Fibroblast of upper back skin (primary cell): ENCODE results near the gene YAP1.
"Not testable (repeated sequence)": the region's sequence is repeated elsewhere in the genome, so short reads cannot be mapped to it uniquely, and the experiment has no call there.

Experiments
- DNase-seq: peaks from one replicate; pipeline ENCODE4 v3.0.0-alpha.2; 2013

The YAP1 gene

DNA sequence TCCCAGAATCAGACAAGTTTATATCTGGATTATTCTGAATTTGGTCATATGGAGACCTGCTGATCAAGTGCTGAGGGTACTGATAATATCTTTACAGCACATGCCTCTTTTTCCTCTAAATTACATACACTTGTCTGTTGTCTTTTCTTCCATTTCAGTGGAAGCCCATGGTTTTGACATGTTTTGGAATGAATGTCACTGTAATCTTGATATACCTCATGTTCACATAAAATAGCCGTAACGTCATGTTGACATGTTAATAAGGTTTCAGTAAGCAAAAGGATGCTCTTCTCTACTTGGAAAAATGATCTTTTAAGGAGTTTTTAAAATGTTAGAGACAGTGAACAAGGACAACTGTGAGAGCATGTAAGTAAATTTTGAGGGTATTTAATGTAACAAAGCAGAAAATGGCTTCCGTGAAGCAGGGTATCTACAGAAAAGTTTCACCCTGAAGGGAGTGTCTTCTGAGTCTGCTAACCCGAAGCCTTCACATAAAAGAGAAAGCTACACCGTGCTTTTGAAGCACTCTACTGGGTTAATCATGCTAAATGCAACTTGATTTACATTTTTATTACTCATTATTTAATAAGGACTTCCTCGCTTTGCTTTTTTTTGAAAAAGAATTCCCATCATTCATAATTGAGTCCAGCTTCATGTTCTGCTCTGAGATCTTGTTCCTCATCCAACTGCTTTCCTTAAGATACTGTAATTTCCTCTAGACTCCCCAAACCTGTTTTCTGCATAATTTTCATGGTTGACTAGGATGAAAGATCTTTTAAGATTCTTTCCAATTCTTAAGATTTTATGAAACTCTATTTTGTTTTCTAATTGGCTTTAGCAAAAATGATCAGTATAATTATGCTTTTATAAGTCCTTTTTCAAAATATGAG is 56.2 kb downstream of the YAP1 start:
- DNase-seq: no peak

DNA sequence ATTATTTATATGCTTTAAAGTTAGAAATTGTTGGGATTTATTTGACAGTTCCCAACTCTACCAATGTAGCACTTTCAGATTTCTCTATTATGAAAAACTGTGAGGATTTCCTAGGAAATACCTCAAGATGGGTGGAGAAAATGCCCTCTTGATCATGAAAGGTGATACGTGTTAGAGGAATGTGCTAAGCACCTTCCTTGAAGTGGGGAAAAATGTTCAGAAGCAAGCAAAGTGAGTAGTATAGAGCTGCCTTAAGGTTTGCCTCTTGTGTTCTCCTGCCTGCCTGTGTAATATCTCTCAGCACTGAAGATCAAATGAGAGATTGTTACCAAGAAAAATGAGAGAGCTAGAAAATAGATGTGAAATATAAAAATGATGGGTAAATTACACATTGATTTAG is 58.2 kb downstream of the YAP1 start:
- DNase-seq: peak; percentile 53

DNA sequence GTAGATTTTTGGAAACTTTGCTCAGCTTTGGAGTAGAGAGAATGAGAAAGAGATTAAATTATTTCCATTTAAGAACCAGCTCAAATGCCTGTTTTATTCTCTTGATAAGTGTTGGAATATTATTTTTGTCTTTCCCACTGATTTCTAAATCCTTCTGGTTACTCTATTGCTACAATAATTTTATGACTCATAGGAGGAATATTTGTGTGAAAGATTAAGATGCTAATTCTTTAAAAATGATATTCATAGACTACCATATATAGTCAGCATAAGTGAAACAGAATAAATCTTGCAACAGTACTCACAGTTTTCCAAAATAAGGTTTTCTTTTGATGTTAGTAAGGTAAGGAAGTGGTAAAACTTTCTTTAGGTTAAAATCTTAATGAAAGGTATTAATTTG is 60.9 kb downstream of the YAP1 start:
- DNase-seq: peak; percentile 83

DNA sequence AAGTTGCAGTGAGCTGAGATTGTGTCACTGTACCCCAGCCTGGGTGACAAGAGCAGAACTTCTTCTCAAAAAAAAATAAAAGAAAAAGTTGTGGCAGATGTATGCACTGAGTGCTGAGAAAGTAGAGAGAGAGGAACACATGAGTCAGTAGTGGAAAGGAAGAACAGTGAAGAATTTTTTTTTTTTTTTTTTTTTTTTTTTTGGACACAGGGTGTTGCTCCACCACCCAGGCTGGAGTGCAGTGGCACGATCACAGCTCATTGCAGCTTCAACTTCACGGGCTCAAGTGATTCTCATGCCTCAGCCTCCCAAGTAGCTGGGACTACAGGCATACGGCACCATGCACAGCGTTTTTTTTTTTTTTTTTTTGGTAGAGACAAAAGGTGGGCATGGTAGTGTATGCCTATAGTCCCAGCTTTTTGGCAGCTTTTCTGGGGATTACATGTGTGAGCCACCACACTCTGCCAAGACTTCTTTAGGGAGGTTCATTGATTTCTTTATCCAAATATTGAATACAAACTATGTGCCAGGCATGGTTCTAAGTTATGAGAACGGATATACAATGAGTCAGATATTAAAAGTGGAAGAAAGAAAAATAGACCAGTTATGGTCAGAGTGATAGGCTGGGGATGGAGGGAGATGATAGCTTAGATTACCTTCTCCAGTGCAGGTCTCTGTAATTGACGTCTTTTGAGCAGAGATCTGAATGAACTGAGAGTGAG is 62.0 kb downstream of the YAP1 start:
- DNase-seq: peak; percentile 72

DNA sequence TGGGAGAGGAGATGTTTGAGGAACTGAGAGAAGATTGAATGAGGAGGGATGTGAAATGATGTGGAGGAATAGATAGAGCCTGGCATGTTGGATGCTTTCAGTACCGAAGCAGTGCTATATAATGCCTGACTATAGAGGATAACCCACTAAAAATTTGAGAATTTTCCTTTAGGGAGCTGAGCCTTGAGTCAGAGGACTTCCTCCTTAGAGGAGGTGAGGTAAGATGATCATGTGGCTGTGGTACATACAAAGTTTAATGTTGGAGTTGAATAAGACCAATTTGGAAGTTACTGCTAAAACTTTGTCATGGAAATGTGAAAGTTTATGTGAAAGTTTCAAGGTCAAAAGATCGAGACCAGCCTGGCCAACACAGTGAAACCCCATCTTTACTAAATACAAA is 66.9 kb downstream of the YAP1 start:
- DNase-seq: no peak

DNA sequence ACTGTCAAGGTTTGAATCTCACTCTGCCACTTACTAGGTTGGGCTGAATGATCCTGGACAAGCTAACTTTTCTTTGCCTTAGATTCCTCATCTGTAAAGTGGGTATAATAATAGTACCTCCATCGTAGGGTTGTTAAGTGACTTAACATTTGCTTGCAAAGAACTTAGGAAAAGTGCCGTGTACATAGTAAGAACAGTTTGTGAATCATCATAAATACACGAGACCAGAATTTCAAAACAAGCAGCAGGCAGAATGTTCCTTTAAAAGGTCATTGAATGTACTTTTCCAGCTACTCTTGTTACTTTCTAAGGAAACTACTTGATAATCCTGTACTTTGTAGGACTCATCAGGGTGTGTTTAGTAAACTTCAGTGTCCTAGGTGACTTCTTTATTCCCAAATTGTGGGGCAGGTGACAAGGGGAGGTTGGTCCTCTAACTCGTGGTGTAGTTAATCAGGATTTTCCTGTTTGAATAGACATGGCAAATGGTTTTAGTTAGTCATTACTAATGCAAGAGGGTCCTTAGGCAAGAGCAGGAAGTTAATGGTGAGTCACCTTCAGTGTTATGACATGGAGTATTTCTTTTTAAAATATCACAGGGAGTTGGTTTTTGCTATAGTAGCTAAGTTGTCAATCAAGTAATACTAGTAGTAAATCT is 67.9 kb downstream of the YAP1 start:
- DNase-seq: peak; percentile 87

DNA sequence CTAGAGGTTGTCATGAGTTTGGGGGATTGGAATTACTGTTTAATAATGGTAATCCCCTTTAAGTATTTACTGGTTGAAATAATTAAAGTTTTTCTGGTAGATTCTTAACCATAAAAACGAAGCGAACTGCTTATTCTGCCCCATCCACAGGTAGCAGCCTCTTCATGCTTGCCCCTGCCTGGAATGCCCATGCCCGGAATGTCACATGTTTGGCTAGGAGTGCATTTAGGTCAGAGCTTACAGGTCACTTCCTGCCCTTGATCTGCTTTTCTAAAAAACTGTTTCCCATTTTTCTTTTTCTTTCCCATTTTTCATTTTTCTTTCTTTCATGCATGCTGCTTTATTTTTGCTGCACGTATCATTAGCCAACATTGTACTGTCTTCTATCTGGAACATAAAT is 69.1 kb downstream of the YAP1 start:
- DNase-seq: no peak

DNA sequence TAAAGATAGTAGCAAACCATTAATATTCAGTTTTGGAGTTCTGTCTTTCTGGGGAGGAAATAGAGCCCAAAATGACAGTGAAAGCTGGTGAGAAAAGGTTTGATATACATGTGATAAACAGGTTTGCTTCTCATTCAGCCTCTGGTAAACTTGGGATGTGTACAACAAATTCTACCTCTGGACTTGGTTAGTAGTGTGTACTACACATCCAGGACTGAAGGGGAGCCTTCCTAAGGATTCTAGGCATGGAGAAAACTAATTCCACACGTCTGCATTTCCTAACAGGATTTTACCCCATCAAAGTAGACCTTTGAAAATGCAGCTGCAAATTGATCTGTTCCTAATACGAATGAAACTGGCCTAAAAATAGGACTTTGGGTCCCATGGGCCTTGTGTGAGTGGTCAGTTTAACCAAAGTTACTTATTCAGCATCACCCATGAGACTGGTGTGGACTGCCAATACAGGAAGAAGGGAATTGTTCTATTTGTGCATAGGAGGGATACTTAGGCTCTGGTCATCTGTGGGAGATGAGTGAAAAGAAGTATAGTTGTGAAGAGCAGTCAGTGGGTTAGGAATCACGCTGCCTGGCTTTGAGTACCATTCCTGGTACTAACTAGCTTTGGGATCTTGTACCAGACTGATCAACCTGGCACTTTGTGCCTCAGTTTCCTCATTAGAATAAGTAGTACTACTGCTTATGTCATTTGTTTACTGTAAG is 74.2 kb downstream of the YAP1 start:
- peak; percentile 63 for DNase-seq

DNA sequence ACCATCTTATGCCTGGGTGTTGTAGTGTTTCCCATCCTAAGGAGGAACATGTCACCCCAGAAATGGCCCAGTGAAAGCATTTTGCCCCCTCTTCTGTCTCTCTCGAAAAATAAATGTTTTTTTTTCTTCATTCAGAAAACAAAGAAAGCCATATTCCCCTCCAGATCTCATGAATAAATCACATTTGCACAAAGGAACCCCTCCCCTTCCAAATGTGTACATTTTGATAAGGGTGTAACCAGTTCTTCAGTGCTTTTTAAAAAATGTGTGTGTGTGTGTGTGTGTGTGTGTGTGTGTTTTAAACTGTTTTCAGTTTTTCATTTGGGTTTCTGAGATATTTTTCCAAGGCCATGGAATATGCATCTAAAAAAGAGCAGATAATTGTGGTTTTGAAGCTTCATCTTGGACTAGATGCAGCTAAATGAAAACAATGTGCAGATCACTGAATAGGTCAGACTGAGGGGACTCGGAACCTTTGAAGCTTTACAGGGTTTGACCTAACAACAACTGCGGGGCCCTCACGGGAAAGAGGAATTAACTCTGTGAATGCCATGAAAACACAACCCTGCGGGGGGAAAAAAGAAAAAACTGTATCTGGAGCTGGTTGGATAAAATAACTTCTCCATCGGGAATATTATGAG is 76.4 kb downstream of the YAP1 start:
- DNase-seq: peak; percentile 78

DNA sequence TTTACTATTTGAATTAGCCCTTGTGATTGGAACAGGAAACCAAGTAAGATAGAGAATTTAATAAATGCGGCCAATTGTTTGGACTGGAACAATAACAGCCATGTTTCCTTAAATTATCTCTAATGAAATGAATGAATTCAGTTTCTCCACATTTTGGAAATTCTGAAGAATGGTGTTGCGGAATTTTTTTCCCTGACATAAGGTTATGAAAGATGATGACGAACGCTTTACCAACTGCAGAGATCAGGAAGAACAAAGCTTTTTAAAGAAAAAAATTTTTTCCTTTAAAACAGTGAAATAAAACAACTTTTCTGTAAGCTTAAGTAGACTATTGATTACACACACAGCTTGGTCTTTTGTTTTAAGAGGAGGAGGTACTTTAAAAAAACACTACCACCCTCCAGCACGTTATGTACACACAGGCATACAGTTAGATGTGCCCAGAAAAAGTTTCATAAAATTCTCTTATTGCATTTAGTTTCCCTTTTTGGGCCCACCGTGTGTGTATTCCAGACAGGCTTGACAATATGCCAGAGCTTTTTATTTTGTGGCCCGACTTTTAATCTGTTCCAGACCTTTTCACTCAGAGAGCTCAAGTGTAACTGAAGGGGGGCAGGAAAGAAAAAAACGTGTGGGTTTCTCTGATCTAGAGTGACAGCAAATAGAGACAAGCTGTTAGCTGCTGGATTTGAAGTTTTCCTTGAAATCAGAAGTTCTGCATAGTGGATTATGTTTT is 77.3 kb downstream of the YAP1 start:
- DNase-seq: peak; percentile 94

DNA sequence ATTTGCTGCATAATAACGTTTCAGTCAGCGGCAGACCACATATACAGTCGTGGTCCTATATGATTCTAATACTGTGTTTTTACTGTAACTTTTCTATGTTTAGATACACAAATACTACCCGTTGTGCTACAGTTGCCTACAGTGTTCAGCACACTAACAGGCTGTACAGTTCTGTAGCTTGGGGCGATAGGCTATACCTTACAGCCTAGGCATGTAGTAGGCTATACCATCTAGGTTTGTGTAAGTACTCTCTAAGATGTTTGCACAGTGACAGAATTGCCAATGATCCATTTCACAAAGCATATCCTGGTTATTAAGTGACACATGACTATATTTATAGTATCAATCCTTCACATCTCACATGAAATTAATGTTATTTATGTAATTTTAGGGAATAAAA is 78.2 kb downstream of the YAP1 start:
- DNase-seq: no peak

DNA sequence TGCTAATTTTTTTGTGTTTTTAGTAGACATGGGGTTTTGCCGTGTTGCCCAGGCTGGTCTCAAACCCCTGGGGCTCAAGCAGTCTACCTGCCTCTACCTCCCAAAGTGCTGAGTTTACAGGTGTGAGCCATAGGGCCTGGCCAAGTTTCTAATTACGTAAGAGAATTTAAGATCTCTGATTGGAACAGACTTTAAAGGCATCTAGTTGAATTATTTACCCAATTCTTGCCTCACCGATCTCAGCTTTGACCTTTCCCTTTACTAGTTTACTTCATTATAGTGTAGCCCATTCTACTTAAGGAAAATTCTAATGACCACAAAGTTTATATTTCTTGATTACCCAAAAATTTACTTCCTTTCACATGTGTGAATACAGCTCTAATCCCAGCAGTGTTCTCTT is 81.6 kb downstream of the YAP1 start:
- no peak for DNase-seq

DNA sequence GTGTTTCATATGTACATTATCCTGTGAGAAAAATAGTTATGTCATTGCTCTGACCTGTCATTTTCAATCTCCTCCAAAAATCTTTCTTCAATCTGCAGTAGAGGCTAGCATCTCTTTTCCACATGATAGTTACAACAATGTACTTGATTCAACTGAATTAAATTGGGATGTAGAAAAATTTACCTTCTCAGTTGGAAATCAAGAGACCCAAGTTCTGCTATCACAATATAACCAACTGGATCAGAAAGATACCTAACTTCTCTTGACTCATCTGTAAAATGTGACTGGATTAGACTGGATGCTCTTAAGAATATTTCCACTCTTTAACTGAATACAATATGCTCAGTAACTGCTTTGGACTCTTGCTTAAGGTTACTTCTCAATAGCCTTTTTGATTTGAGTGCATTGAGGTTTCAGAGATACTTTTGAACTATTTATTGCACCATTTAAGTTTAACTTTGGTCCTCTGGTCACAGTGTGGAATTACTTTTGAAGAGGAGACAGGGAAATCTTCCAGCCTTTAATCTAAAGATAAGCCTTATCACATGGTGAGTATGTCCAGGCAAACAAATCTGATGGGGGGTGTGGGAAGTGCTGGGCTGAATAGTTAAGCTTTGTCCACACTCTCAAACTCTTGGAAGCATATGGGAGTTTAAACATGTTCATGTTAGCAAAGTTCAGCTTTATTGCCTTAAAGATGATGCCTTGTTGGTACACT is 82.3 kb downstream of the YAP1 start:
- no peak for DNase-seq

DNA sequence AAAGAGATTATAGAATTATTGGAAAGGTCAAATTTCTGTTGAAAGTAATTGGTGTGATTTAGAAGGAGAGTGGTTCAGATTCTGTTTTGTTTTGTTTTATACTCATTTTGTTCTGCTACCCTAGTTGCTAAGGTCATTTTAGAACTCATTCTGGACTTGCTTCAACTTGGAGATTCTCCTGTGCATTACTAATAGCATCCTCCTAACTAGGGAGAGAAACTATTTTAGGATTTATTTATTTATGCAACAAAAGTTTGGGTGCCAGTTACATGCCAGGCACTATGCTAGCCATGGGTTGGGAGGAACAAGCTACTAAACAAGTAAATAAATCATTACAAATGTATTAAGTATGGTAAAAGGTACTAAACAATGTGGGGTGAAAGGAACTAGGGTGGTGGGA is 84.0 kb downstream of the YAP1 start:
- no peak for DNase-seq

DNA sequence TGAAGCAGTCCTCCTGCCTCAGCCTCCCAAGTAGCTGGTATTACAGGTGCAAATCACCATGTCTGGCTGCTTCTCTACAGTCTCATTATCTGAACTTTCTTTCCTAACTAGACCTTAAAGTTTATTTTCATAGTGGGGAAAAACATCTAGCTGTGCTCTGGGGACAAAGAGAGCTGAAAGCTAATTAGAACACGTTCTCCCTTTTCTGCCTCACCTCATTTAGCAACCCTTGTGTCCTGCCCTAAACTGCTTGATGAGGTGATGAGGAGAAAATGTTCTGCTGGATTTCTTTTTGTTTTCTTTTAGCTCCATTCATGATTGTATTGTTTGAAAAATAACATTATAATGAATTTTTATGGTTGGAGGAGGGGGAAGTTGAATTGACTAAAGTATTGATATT is 84.7 kb downstream of the YAP1 start:
- DNase-seq: no peak

DNA sequence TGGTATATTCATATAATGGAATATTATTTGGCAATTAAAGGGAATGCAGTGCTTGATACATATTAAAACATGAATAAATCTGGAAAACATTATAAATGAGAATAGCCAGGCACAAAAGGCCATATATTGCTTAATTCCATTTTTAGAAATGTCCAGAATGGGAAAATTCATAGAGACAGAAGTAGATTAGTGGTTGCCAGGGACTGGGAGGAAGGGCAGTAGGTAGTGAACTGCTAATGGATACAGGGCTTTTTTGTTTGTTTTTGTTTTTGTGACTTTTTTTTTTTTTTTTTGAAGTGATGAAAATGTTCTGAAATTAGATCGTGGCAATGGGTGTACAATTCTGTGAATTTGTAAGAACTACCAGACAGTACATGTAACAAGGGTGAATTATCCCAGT is 86.1 kb downstream of the YAP1 start:
- no peak for DNase-seq

DNA sequence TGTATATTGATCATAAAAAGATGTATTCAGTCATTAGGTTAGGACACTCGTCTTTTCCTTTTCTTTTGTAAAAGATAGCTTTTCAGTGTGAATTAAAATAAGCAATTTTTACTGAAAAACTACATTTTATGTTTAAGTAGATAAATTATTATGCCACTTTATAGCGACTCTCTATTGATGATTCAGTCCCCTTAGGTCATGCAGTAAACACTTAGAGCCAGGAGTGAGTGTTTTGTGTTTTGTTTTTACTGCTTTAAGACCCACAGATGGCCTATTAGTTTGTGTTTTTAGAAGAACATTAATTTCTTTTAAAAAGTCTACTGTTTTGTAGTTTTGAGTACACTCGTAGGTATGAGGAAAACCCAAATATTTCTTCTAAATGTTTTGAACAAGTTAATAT is 86.6 kb downstream of the YAP1 start:
- no peak for DNase-seq

DNA sequence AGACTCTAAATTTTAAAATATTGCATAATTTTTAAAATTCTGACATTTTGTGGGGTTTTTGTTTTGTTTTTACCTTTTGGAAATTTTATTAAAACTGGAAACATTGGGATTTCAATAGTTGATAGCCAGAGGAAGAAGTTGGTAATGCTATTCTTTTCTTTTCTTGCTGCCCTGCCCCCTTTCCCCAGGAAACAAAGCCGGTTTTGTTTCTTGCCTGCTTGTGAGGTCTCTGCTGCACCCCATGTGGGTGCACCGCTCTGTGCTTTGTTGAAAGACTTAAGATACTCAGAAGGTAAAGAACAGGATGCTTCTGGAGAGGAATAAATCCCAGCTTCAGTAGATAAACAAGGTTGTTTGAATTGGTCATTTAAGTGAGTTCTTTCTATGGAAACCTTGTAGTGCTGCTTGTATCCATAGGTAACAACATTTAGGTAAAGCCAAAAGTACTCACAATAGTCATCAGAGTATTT is 87.5 kb downstream of the YAP1 start:
- DNase-seq: no peak

DNA sequence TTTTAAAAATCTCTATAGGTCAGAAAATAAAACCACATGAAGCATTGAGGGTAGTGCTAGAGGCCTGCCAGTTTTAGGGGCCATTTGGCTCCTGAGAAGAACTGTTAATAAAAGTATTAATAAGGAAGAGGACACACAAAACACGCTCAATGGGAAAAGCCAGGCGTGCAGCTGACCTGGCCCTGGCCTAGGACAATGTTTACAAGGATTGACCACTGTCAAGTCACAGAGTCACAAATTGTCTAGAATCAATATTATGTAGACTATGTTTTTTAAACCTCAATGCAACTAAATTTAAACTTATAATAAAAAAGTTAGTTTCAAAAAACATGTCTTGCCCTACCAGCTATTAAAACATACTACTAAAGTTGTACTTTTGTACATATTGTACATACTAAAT is 89.4 kb downstream of the YAP1 start:
- no peak for DNase-seq

DNA sequence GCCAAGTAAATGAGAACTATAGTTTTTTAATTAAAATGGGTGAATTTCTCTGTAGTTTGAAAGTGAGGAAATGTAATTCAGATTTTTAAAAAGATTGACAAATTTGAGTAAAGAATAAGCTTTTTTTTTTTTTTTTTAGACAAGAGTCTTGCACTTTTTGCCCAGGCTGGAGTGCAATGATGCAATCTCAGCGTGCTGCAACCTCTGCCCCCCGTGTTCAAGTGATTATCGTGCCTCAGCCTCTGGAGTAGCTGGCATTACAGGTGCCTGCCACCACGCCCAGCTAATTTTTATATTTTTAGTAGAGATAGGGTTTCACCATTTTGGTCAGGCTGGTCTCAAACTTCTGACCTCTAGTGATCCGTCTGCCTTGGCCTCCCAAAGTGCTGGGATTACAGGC is 90.1 kb downstream of the YAP1 start:
- not testable (repeated sequence) for DNase-seq

DNA sequence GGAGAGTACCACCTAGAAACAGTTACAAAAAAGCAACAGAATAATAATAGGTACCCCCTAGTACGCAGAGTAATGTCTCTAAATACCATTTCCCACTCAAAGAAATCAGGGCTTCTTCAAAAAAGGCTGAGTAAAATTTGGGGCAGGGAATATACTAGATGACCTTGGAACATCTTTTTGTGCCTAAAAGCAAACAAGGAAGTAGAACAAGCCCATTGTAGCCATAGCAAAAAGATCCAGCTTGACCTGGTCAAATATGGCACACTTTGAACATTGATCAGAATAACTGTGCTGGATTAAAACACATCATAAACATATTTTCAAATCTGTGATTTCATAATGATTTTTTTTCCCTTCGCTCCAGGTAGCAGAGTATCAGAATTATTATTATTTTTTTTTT is 91.5 kb downstream of the YAP1 start:
- DNase-seq: no peak
